Uterus (tissue), 2 donors: Measurements from ENCODE around the gene RAE1.

Experiments
- CTCF ChIP-seq, 4 experiments: fragments of 200-600 bp in 2 of 4; fragments of 450-650 bp in 2 of 4; sonication (generic) in 2 of 4; IDR thresholded peaks; one replicate each; pipeline ENCODE4 v1.5.1; 2016 to 2019; ENCODE audit warnings: antibody characterized with exemption in 4 of 4, mild to moderate bottlenecking in 2 of 4, moderate library complexity in 1 of 4
- POLR2A ChIP-seq, 2 donors: fragments of 450-650 bp; IDR thresholded peaks; one replicate each; pipeline ENCODE4 v1.6.1; 2016; ENCODE audit warnings: antibody characterized with exemption in 2 of 2, mild to moderate bottlenecking in 1 of 2, moderate library complexity in 1 of 2

GRCh38 chr20:57397693-57398108 is 46.6 kb downstream of the RAE1 start:
- no peak for TF ChIP-seq CTCF (IDR thresholded peaks at IDR 0.05)
- TF ChIP-seq POLR2A (IDR thresholded peaks at IDR 0.05), result no peak
